Trophoblast cell (in vitro differentiated cells and primary cell): ENCODE data around the gene ABCB6.
"Not testable (repeated sequence)": the region's sequence is repeated elsewhere in the genome, so short reads cannot be mapped to it uniquely, and the experiment has no call there.

Experiments
- DNase-seq, 2 donors: peaks; one replicate each; pipeline ENCODE4 v3.0.0-alpha.2; 2016
- H2AFZ ChIP-seq: 2 replicates; pipeline ENCODE4 v1.6.1; 2013; ENCODE audit warnings: low read length, moderate library complexity, mild to moderate bottlenecking; ENCODE audit not compliant: insufficient read depth, poor library complexity
- H2AK5ac ChIP-seq: 2 replicates; pipeline ENCODE4 v1.6.1; 2013; ENCODE audit warnings: mild to moderate bottlenecking, low read length
- H2BK120ac ChIP-seq: 2 replicates; pipeline ENCODE4 v1.6.1; 2013; ENCODE audit warnings: low read length, mild to moderate bottlenecking, moderate library complexity; ENCODE audit not compliant: insufficient read depth, poor library complexity
- H2BK12ac ChIP-seq: 2 replicates; pipeline ENCODE4 v1.6.1; 2013; ENCODE audit warnings: mild to moderate bottlenecking, low read length, moderate library complexity
- H2BK5ac ChIP-seq: 2 replicates; pipeline ENCODE4 v1.6.1; 2013; ENCODE audit warnings: low read length, low read depth, moderate library complexity, mild to moderate bottlenecking; ENCODE audit not compliant: poor library complexity
- H3K14ac ChIP-seq: 2 replicates; pipeline ENCODE4 v1.6.1; 2013; ENCODE audit warnings: mild to moderate bottlenecking, low read length
- H3K18ac ChIP-seq: 2 replicates; pipeline ENCODE4 v1.6.1; 2013; ENCODE audit warnings: mild to moderate bottlenecking, low read length
- H3K23ac ChIP-seq: 2 replicates; pipeline ENCODE4 v1.6.1; 2013; ENCODE audit warnings: low read length
- H3K27ac ChIP-seq: 2 replicates; pipeline ENCODE4 v1.5.1; 2013; ENCODE audit warnings: low read depth, mild to moderate bottlenecking, inconsistent platforms, low read length, moderate library complexity
- H3K27me3 ChIP-seq: 2 replicates; pipeline ENCODE4 v1.6.1; 2013; ENCODE audit warnings: inconsistent platforms, mild to moderate bottlenecking, low read length, moderate library complexity; ENCODE audit not compliant: insufficient read depth
- H3K36me3 ChIP-seq, 2 experiments: 1 replicate in 1 of 2; 2 replicates in 1 of 2; pipeline ENCODE4 v1.6.1; 2013; ENCODE audit warnings: low read length in 2 of 2, mild to moderate bottlenecking in 2 of 2, moderate library complexity in 1 of 2; ENCODE audit not compliant: insufficient read depth in 2 of 2, control insufficient read depth in 1 of 2
- H3K4ac ChIP-seq: 2 replicates; pipeline ENCODE4 v1.6.1; 2013; ENCODE audit warnings: low read depth, mild to moderate bottlenecking, low read length, moderate library complexity
- H3K4me1 ChIP-seq, 2 experiments: 1 replicate in 1 of 2; 2 replicates in 1 of 2; pipeline ENCODE4 v1.6.1; 2013; ENCODE audit warnings: low read length in 2 of 2, mild to moderate bottlenecking in 2 of 2, moderate library complexity in 1 of 2; ENCODE audit not compliant: insufficient read depth in 2 of 2, control insufficient read depth in 1 of 2
- H3K4me2 ChIP-seq: 2 replicates; pipeline ENCODE4 v1.6.1; 2013; ENCODE audit warnings: inconsistent platforms, mild to moderate bottlenecking, low read length, moderate library complexity
- H3K4me3 ChIP-seq: 2 replicates; pipeline ENCODE4 v1.5.1; 2013; ENCODE audit warnings: mild to moderate bottlenecking, low read depth, low read length, inconsistent platforms
- H3K79me1 ChIP-seq: one replicate; pipeline ENCODE4 v1.6.1; 2013; ENCODE audit warnings: low read length
- H3K79me2 ChIP-seq: 2 replicates; pipeline ENCODE4 v1.6.1; 2013; ENCODE audit warnings: low read length, mild to moderate bottlenecking; ENCODE audit not compliant: control insufficient read depth, insufficient read depth, poor library complexity
- H3K9ac ChIP-seq: 2 replicates; pipeline ENCODE4 v1.6.1; 2013; ENCODE audit warnings: mild to moderate bottlenecking, low read length
- H3K9me3 ChIP-seq: 2 replicates; pipeline ENCODE4 v1.6.1; 2013; ENCODE audit warnings: low read depth, mild to moderate bottlenecking, control low read depth, inconsistent platforms, low read length; ENCODE audit not compliant: insufficient read depth
- H4K12ac ChIP-seq: 2 replicates; pipeline ENCODE4 v1.6.1; 2013; ENCODE audit warnings: low read depth, mild to moderate bottlenecking, low read length, moderate library complexity
- H4K8ac ChIP-seq: 2 replicates; pipeline ENCODE4 v1.6.1; 2013; ENCODE audit warnings: low read depth, mild to moderate bottlenecking, low read length, moderate library complexity
- H4K91ac ChIP-seq: one replicate; pipeline ENCODE4 v1.6.1; 2013; ENCODE audit warnings: low read depth, mild to moderate bottlenecking, low read length, moderate library complexity
- WGBS: extraction: QIAGEN DNeasy Blood & Tissue Kit; methylation state at CpG from one replicate; pipeline ENCODE4 v1.1.7; 2013; ENCODE audit warnings: missing lambda C conversion rate; ENCODE audit not compliant: insufficient read length, insufficient coverage; ENCODE audit errors: extremely low coverage; 5-methylcytosine and 5-hydroxymethylcytosine counted together

ABCB6 gene

GRCh38 chr2:219261024-219261855 lies 42.5 kb upstream of the ABCB6 start:
- Histone ChIP-seq H3K79me2 (no peaks in the 10 kb centered on the region), H3K14ac (no peak overlapping the region), H2BK5ac (no peak overlapping the region), H3K27ac (no peak overlapping the region), H3K4me1 (no peaks in the 10 kb centered on the region), H4K8ac (no peak overlapping the region), H4K91ac (no peak overlapping the region), H3K4me2 (no peak overlapping the region), H3K4ac (no peak overlapping the region), H3K79me1 (no peaks in the 10 kb centered on the region), H3K36me3 (no peaks in the 10 kb centered on the region), H2BK12ac (no peak overlapping the region), H2BK120ac (no peak overlapping the region), H3K9ac (no peak overlapping the region), H3K27me3 (no peaks in the 10 kb centered on the region), H3K18ac (no peak overlapping the region), H2AFZ (no peak overlapping the region), H2AK5ac (no peak overlapping the region), H3K9me3 (peaks cover 1% of the 10 kb centered on the region), H3K4me3 (no peak overlapping the region), H3K23ac (no peak overlapping the region), H4K12ac (no peak overlapping the region)
- no peak for DNase-seq
- no CpG with 5 or more reads among the region's 5 CpGs for WGBS

GRCh38 chr2:219258942-219259341 lies 40.2 kb upstream of the ABCB6 start:
- not testable (repeated sequence) for H3K27ac ChIP-seq, H3K9ac ChIP-seq, H2BK120ac ChIP-seq, H3K79me1 ChIP-seq, H4K91ac ChIP-seq, H4K8ac ChIP-seq, H2BK12ac ChIP-seq, H3K4ac ChIP-seq, H2BK5ac ChIP-seq, H3K9me3 ChIP-seq, H3K23ac ChIP-seq, H3K36me3 ChIP-seq, H4K12ac ChIP-seq, H3K4me2 ChIP-seq, H2AK5ac ChIP-seq, H3K79me2 ChIP-seq, H3K4me1 ChIP-seq, DNase-seq, H3K4me3 ChIP-seq, H3K14ac ChIP-seq, H2AFZ ChIP-seq, H3K18ac ChIP-seq
- peaks cover 17% of the 10 kb centered on the region for H3K27me3 ChIP-seq
- WGBS = no CpG with 5 or more reads among the region's 10 CpGs

GRCh38 chr2:219254590-219255201 lies 35.9 kb upstream of the ABCB6 start:
- peaks cover 12 to 15% of the 10 kb centered on the region in 2 experiments for H3K4me1 ChIP-seq
- no peak overlapping the region for H2AFZ ChIP-seq
- no CpG with 5 or more reads among the region's 12 CpGs for WGBS

GRCh38 chr2:219253753-219254589 lies 35.2 kb upstream of the ABCB6 start, which contains the start of gene TUBA4A:
Gene TUBA4A, minus strand, starts transcription at chr2:219253918. Its CDS starts 60 bp downstream, at chr2:219253858.
- H3K18ac ChIP-seq = no peak within 1 kb of the TSS
- H4K8ac ChIP-seq = no peak within 1 kb of the TSS
- peak within 1 kb of the TSS; percentile 24 for H2AFZ ChIP-seq
- H3K4me2 ChIP-seq = peak within 1 kb of the TSS; percentile 53
- H3K4ac ChIP-seq = no peak within 1 kb of the TSS
- H3K4me1 ChIP-seq = peaks cover 18 to 23% of the 10 kb centered on the region in 2 experiments
- peak within 1 kb of the TSS; percentile 6 for H3K4me3 ChIP-seq
- DNase-seq = peak; percentile 50 to 64
- H2AK5ac ChIP-seq = no peak within 1 kb of the TSS
- no peak within 1 kb of the TSS for H3K14ac ChIP-seq
- no peak within 1 kb of the TSS for H2BK120ac ChIP-seq
- peaks cover 10% of the 10 kb centered on the region for H3K9me3 ChIP-seq
- peaks cover 0 to 2% of the 10 kb centered on the region in 2 experiments for H3K36me3 ChIP-seq
- no CpG with 5 or more reads among the region's 76 CpGs for WGBS
- H3K9ac ChIP-seq = no peak within 1 kb of the TSS
- H2BK12ac ChIP-seq = no peak within 1 kb of the TSS
- H3K79me2 ChIP-seq = no peaks in the 10 kb centered on the region
- no peak within 1 kb of the TSS for H3K27ac ChIP-seq
- peaks cover 44% of the 10 kb centered on the region for H3K27me3 ChIP-seq
- H4K91ac ChIP-seq = no peak within 1 kb of the TSS
- H3K23ac ChIP-seq = no peak within 1 kb of the TSS
- H3K79me1 ChIP-seq = no peaks in the 10 kb centered on the region
- no peak within 1 kb of the TSS for H2BK5ac ChIP-seq
- no peak within 1 kb of the TSS for H4K12ac ChIP-seq

More at GRCh38 chr2:219254590-219255201, 35.9 kb upstream of the ABCB6 start:
- no peak overlapping the region for H3K9ac ChIP-seq
- H3K27me3 ChIP-seq = peaks cover 44% of the 10 kb centered on the region
- H3K4me3 ChIP-seq = no peak overlapping the region
- no peak overlapping the region for H3K4ac ChIP-seq
- H3K14ac ChIP-seq = no peak overlapping the region
- H4K12ac ChIP-seq = no peak overlapping the region
- H2BK120ac ChIP-seq = no peak overlapping the region
- no peak overlapping the region for H3K18ac ChIP-seq
- H2AK5ac ChIP-seq = no peak overlapping the region
- no peak overlapping the region for H4K91ac ChIP-seq
- H3K79me1 ChIP-seq = no peaks in the 10 kb centered on the region
- H2BK5ac ChIP-seq = no peak overlapping the region
- no peaks in the 10 kb centered on the region for H3K79me2 ChIP-seq
- peak overlapping the region; percentile 53 for H3K4me2 ChIP-seq
- H3K27ac ChIP-seq = no peak overlapping the region
- H3K9me3 ChIP-seq = peaks cover 10% of the 10 kb centered on the region
- no peak overlapping the region for H3K23ac ChIP-seq
- no peak overlapping the region for H4K8ac ChIP-seq
- no peak overlapping the region for H2BK12ac ChIP-seq
- DNase-seq = no peak
- no peaks in the 10 kb centered on the region for H3K36me3 ChIP-seq
